KOPT-K1 (cell line): ENCODE results near the gene CYTH4.

Experiments used
- H3K27ac ChIP-seq: fragments of 200-600 bp; sonication (generic); 2 replicates; pipeline ENCODE4 v1.5.1; 2016; ENCODE audit warnings: antibody characterized with exemption, mild to moderate bottlenecking, low read depth, low read length; ENCODE audit not compliant: poor library complexity, severe bottlenecking
- H3K36me3 ChIP-seq: fragments of 200-600 bp; sonication (generic); 2 replicates; pipeline ENCODE4 v1.5.1; 2017; ENCODE audit warnings: antibody characterized with exemption, mild to moderate bottlenecking, low read length, moderate library complexity; ENCODE audit not compliant: insufficient read depth
- H3K9me3 ChIP-seq: fragments of 200-600 bp; sonication (generic); 2 replicates; pipeline ENCODE4 v1.5.1; 2017; ENCODE audit warnings: antibody characterized with exemption, low read length, mild to moderate bottlenecking; ENCODE audit not compliant: insufficient read depth, poor library complexity, severe bottlenecking

Gene CYTH4

GRCh38 chr22:37287550-37287951 is 5.2 kb downstream of the CYTH4 start:
- Histone ChIP-seq H3K9me3 (peaks cover 5% of the 10 kb centered on the region), H3K27ac (no peak overlapping the region), H3K36me3 (no peaks in the 10 kb centered on the region)

- no peak overlapping the region for H3K27ac ChIP-seq
- peaks cover 5% of the 10 kb centered on the region for H3K9me3 ChIP-seq
- no peaks in the 10 kb centered on the region for H3K36me3 ChIP-seq
Measured at GRCh38 chr22:37288521-37288920, 6.2 kb downstream of the CYTH4 start.

- H3K36me3 ChIP-seq = no peaks in the 10 kb centered on the region
- no peak overlapping the region for H3K27ac ChIP-seq
- peaks cover 5% of the 10 kb centered on the region for H3K9me3 ChIP-seq
Measured at GRCh38 chr22:37289156-37289735, 6.9 kb downstream of the CYTH4 start.

GRCh38 chr22:37290737-37291136 is 8.4 kb downstream of the CYTH4 start:
- Histone ChIP-seq H3K9me3 (peaks cover 5% of the 10 kb centered on the region), H3K27ac (no peak overlapping the region), H3K36me3 (no peaks in the 10 kb centered on the region)

GRCh38 chr22:37291559-37292298 is 9.4 kb downstream of the CYTH4 start:
- no peaks in the 10 kb centered on the region for H3K36me3 ChIP-seq
- H3K9me3 ChIP-seq = peaks cover 5% of the 10 kb centered on the region
- no peak overlapping the region for H3K27ac ChIP-seq

- H3K9me3 ChIP-seq = peaks cover 5% of the 10 kb centered on the region
- no peaks in the 10 kb centered on the region for H3K36me3 ChIP-seq
- H3K27ac ChIP-seq = no peak overlapping the region
Measured at GRCh38 chr22:37292641-37293040, 10.3 kb downstream of the CYTH4 start.

GRCh38 chr22:37293172-37293571 is 10.9 kb downstream of the CYTH4 start:
- Histone ChIP-seq H3K36me3 (no peaks in the 10 kb centered on the region), H3K9me3 (peaks cover 5% of the 10 kb centered on the region), H3K27ac (no peak overlapping the region)

GRCh38 chr22:37294747-37295146 is 12.4 kb downstream of the CYTH4 start:
- no peaks in the 10 kb centered on the region for H3K36me3 ChIP-seq
- peaks cover 5% of the 10 kb centered on the region for H3K9me3 ChIP-seq
- H3K27ac ChIP-seq = no peak overlapping the region

- Histone ChIP-seq H3K36me3 (no peaks in the 10 kb centered on the region), H3K27ac (peak overlapping the region; percentile 49), H3K9me3 (peaks cover 5% of the 10 kb centered on the region)
Measured at GRCh38 chr22:37295213-37295886, 13.0 kb downstream of the CYTH4 start.

- peaks cover 5% of the 10 kb centered on the region for H3K9me3 ChIP-seq
- peak overlapping the region; percentile 49 for H3K27ac ChIP-seq
- H3K36me3 ChIP-seq = no peaks in the 10 kb centered on the region
Measured at GRCh38 chr22:37295946-37296345, 13.6 kb downstream of the CYTH4 start.

GRCh38 chr22:37298748-37299495 is 16.6 kb downstream of the CYTH4 start:
- Histone ChIP-seq H3K27ac (no peak overlapping the region), H3K36me3 (no peaks in the 10 kb centered on the region)

GRCh38 chr22:37299969-37300509 is 17.7 kb downstream of the CYTH4 start:
- Histone ChIP-seq H3K36me3 (no peaks in the 10 kb centered on the region), H3K27ac (peak overlapping the region; percentile 15), H3K9me3 (no peaks in the 10 kb centered on the region)

More at GRCh38 chr22:37298748-37299495, 16.6 kb downstream of the CYTH4 start:
- H3K9me3 ChIP-seq = no peaks in the 10 kb centered on the region

GRCh38 chr22:37300551-37301017 is 18.3 kb downstream of the CYTH4 start:
- Histone ChIP-seq H3K9me3 (no peaks in the 10 kb centered on the region), H3K36me3 (no peaks in the 10 kb centered on the region), H3K27ac (peak overlapping the region; percentile 15)

GRCh38 chr22:37301144-37301830 is 19.0 kb downstream of the CYTH4 start:
- no peaks in the 10 kb centered on the region for H3K9me3 ChIP-seq
- no peaks in the 10 kb centered on the region for H3K36me3 ChIP-seq
- H3K27ac ChIP-seq = no peak overlapping the region
